Measurements from ENCODE around the gene TSHZ2.

- TF ChIP-seq FOXM1 (IDR thresholded peaks at IDR 0.05; ENCODE audit: borderline replicate concordance) (no peak), LEF1 (IDR thresholded peaks at IDR 0.05; ENCODE audit: borderline replicate concordance) (no peak), SP1 (IDR thresholded peaks at IDR 0.05) (no peak)
Measured at GRCh38 chr20:53243152-53243551, 271.0 kb downstream of the TSHZ2 start.

Measured in HEK293T (cell line).